GM12878 (cell line): ENCODE measurements around the gene CACNA1D.

ENCODE experiments used
- MEF2A ChIP-seq: IDR thresholded peaks from 2 replicates; pipeline ENCODE4 v1.6.1; 2011; ENCODE audit warnings: low read depth, mild to moderate bottlenecking, low read length, moderate library complexity; ENCODE audit not compliant: insufficient read depth
- TF ChIP-seq, protein P1 (sequence below): IDR thresholded peaks from 2 replicates; pipeline ENCODE4 v1.6.1; 2012; ENCODE audit warnings: low read length, inconsistent platforms
- TF ChIP-seq, protein P2 (sequence below), 3 experiments: IDR thresholded peaks in 2 of 3; conservative IDR thresholded peaks in 1 of 3; 2 replicates each; pipeline ENCODE4 v1.5.1; 2011; ENCODE audit warnings: low read depth in 3 of 3, low read length in 3 of 3, mild to moderate bottlenecking in 3 of 3, control low read depth in 2 of 3, moderate library complexity in 2 of 3, inconsistent platforms in 1 of 3, mixed read lengths in 1 of 3; ENCODE audit not compliant: control insufficient read depth in 2 of 3, insufficient read depth in 1 of 3; ENCODE audit errors: extremely low read depth in 1 of 3

DNA sequence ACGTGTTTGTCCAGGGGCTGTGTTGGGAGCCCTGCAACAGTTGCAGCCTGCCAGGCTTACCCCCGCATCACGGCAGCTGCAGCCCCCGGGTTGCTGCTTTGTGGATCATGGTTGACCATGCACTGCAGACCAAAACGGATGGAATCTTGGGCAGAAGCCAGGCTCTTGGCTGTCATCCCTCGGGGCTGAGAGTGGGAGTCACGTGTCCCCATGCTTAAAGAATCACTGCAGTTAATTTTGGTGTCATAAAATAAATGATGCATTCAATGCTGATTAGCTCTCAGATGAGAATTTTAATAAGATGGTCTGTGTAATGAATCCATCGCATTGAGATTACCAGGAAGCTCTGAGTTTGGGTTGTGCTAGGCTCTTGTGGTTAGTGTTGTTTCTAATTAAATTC lies 236.2 kb downstream of the CACNA1D start:
- TF ChIP-seq, protein P1, sequence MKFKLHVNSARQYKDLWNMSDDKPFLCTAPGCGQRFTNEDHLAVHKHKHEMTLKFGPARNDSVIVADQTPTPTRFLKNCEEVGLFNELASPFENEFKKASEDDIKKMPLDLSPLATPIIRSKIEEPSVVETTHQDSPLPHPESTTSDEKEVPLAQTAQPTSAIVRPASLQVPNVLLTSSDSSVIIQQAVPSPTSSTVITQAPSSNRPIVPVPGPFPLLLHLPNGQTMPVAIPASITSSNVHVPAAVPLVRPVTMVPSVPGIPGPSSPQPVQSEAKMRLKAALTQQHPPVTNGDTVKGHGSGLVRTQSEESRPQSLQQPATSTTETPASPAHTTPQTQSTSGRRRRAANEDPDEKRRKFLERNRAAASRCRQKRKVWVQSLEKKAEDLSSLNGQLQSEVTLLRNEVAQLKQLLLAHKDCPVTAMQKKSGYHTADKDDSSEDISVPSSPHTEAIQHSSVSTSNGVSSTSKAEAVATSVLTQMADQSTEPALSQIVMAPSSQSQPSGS, result no peak
- TF ChIP-seq, protein P2, sequence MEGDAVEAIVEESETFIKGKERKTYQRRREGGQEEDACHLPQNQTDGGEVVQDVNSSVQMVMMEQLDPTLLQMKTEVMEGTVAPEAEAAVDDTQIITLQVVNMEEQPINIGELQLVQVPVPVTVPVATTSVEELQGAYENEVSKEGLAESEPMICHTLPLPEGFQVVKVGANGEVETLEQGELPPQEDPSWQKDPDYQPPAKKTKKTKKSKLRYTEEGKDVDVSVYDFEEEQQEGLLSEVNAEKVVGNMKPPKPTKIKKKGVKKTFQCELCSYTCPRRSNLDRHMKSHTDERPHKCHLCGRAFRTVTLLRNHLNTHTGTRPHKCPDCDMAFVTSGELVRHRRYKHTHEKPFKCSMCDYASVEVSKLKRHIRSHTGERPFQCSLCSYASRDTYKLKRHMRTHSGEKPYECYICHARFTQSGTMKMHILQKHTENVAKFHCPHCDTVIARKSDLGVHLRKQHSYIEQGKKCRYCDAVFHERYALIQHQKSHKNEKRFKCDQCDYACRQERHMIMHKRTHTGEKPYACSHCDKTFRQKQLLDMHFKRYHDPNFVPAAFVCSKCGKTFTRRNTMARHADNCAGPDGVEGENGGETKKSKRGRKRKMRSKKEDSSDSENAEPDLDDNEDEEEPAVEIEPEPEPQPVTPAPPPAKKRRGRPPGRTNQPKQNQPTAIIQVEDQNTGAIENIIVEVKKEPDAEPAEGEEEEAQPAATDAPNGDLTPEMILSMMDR (IDR thresholded peaks at IDR 0.05 in 2 of 3, conservative IDR thresholded peaks at IDR 0.05 in 1 of 3; ENCODE audit: control insufficient read depth in 2 of 3, extremely low read depth in 1 of 3, insufficient read depth in 1 of 3, low read depth in 3 of 3, low read length in 3 of 3), result no peak
- TF ChIP-seq MEF2A, result no peak
